H1 (cell line): ENCODE results near the gene RBBP8. TPM values are rescaled to one million over a fixed set of nuclear protein-coding genes. Genes with fewer than 3 reads are reported as not detected.

Experiments
- CTCF ChIA-PET: fragments of 300-600 bp; sonication (Branson Sonifier 250); formaldehyde crosslinking; loops from one replicate; lab custom pipeline; 2021; ENCODE audit not compliant: partially characterized antibody; lab: Charles Lee
- POLR2A ChIA-PET: fragments of 300-600 bp; sonication (Branson Sonifier 250); formaldehyde crosslinking; loops from one replicate; lab custom pipeline; 2021; ENCODE audit warnings: inconsistent platforms; ENCODE audit not compliant: partially characterized antibody; lab: Charles Lee
- DNase-seq, 2 experiments: peaks; one replicate each; pipeline versions ENCODE4 v3.0.0 to v3.0.0-alpha.2; 2010 to 2022; ENCODE audit warnings: low spot score in 2 of 2, low read depth in 1 of 2, mixed read lengths in 1 of 2
- FAIRE-seq: peaks from 2 replicates; lab custom pipeline; 2011; peaks lifted over from hg19 to GRCh38; lab: Jason Lieb, UNC
- H2AFZ ChIP-seq: 2 replicates; pipeline ENCODE4 v1.8.1; 2012; ENCODE audit warnings: low read length, inconsistent platforms
- H2AK5ac ChIP-seq: 2 replicates; pipeline ENCODE4 v1.6.1; 2013; ENCODE audit warnings: low read depth, low read length
- H2BK120ac ChIP-seq: replicated peaks from 2 replicates; pipeline ENCODE3; 2013; ENCODE audit warnings: low read depth, low read length, inconsistent platforms
- H2BK12ac ChIP-seq: 2 replicates; pipeline ENCODE4 v1.6.1; 2013; ENCODE audit warnings: low read depth, low read length
- H2BK15ac ChIP-seq: 2 replicates; pipeline ENCODE4 v1.6.1; 2013; ENCODE audit warnings: low read length
- H2BK20ac ChIP-seq: 2 replicates; pipeline ENCODE4 v1.6.1; 2013; ENCODE audit warnings: low read length
- H2BK5ac ChIP-seq: 2 replicates; pipeline ENCODE4 v1.6.1; 2013; ENCODE audit warnings: low read depth, low read length
- H3K14ac ChIP-seq: 2 replicates; pipeline ENCODE4 v1.6.1; 2013; ENCODE audit warnings: inconsistent platforms; ENCODE audit not compliant: insufficient read length
- H3K18ac ChIP-seq: 2 replicates; pipeline ENCODE4 v1.6.1; 2013; ENCODE audit warnings: low read length; ENCODE audit errors: extremely low read depth
- H3K23ac ChIP-seq: 2 replicates; pipeline ENCODE4 v1.6.1; 2013; ENCODE audit warnings: inconsistent platforms; ENCODE audit not compliant: insufficient read length
- H3K23me2 ChIP-seq: 2 replicates; pipeline ENCODE4 v1.6.1; 2013; ENCODE audit warnings: low read depth, low read length
- H3K27ac ChIP-seq: 2 replicates; pipeline ENCODE4 v1.6.1; 2011; ENCODE audit warnings: low read depth, low read length, inconsistent platforms
- H3K27me3 ChIP-seq, 4 experiments: replicated peaks in 1 of 4; 1 replicate in 1 of 4; 2 replicates in 3 of 4; pipeline versions ENCODE4 v1.6.1 to v1.8.1; 2011 to 2013; ENCODE audit warnings: low read length in 3 of 4, mild to moderate bottlenecking in 3 of 4, inconsistent platforms in 2 of 4, mixed read lengths in 2 of 4, moderate library complexity in 1 of 4; ENCODE audit not compliant: control insufficient read depth in 3 of 4, insufficient read depth in 3 of 4; ENCODE audit errors: extremely low read depth in 1 of 4
- H3K36me3 ChIP-seq, 4 experiments: 2 replicates each; pipeline versions ENCODE4 v1.6.1 to v1.8.1; 2011 to 2013; ENCODE audit warnings: mild to moderate bottlenecking in 4 of 4, low read length in 3 of 4, moderate library complexity in 2 of 4, control low read depth in 1 of 4, inconsistent platforms in 1 of 4; ENCODE audit not compliant: insufficient read depth in 4 of 4, control insufficient read depth in 2 of 4
- H3K4ac ChIP-seq: replicated peaks from 2 replicates; pipeline ENCODE3; 2013; ENCODE audit warnings: low read length, low read depth, mixed read lengths, inconsistent platforms; ENCODE audit not compliant: insufficient read length
- H3K4me1 ChIP-seq, 4 experiments: replicated peaks in 1 of 4; 1 replicate in 1 of 4; 2 replicates in 3 of 4; pipeline versions ENCODE4 v1.6.1 to v1.8.1; 2011 to 2013; ENCODE audit warnings: low read length in 3 of 4, inconsistent platforms in 2 of 4, mixed read lengths in 1 of 4; ENCODE audit not compliant: insufficient read depth in 4 of 4, control insufficient read depth in 3 of 4
- H3K4me2 ChIP-seq, 2 experiments: 2 replicates each; pipeline versions ENCODE4 v1.6.1 to v1.8.1; 2011 to 2013; ENCODE audit warnings: low read depth in 2 of 2, low read length in 2 of 2, control low read depth in 1 of 2, inconsistent platforms in 1 of 2, mild to moderate bottlenecking in 1 of 2; ENCODE audit not compliant: insufficient read depth in 1 of 2
- H3K4me3 ChIP-seq, 4 experiments: fragments of 200-600, 300-600 bp in 1 of 4; sonication (generic), shearing (Covaris generic), sonication (Bioruptor Twin) in 1 of 4; 2 replicates each; pipeline versions ENCODE4 v1.5.1 to v1.8.1; 2011 to 2016; ENCODE audit warnings: low read length in 4 of 4, low read depth in 3 of 4, control low read depth in 2 of 4, inconsistent platforms in 2 of 4, mild to moderate bottlenecking in 2 of 4, mixed read lengths in 1 of 4, moderate library complexity in 1 of 4; ENCODE audit not compliant: insufficient read depth in 2 of 4; ENCODE audit errors: extremely low read depth in 1 of 4
- H3K56ac ChIP-seq: replicated peaks from 2 replicates; pipeline ENCODE3; 2013; ENCODE audit warnings: low read depth, mild to moderate bottlenecking, mixed read lengths, low read length, inconsistent platforms; ENCODE audit not compliant: insufficient read length
- H3K79me1 ChIP-seq: 2 replicates; pipeline ENCODE4 v1.6.1; 2013; ENCODE audit warnings: low read depth, low read length, control low read depth
- H3K79me2 ChIP-seq, 2 experiments: 2 replicates each; pipeline versions ENCODE4 v1.6.1 to v1.8.1; 2012 to 2013; ENCODE audit warnings: low read length in 2 of 2, mild to moderate bottlenecking in 2 of 2, inconsistent platforms in 1 of 2; ENCODE audit not compliant: insufficient read depth in 2 of 2, control insufficient read depth in 1 of 2
- H3K9ac ChIP-seq, 4 experiments: replicated peaks in 1 of 4; 1 replicate in 1 of 4; 2 replicates in 3 of 4; pipeline versions ENCODE4 v1.6.1 to v1.8.1; 2011 to 2013; ENCODE audit warnings: low read depth in 3 of 4, low read length in 3 of 4, control low read depth in 2 of 4, mild to moderate bottlenecking in 2 of 4, moderate library complexity in 2 of 4, inconsistent platforms in 1 of 4; ENCODE audit errors: extremely low read depth in 1 of 4
- H3K9me3 ChIP-seq, 2 experiments: 2 replicates each; pipeline versions ENCODE4 v1.6.1 to v1.8.1; 2012 to 2013; ENCODE audit warnings: mild to moderate bottlenecking in 2 of 2, moderate library complexity in 2 of 2, control low read depth in 1 of 2, inconsistent platforms in 1 of 2, low read depth in 1 of 2, low read length in 1 of 2, mixed read lengths in 1 of 2; ENCODE audit not compliant: insufficient read depth in 2 of 2
- H4K20me1 ChIP-seq, 2 experiments: replicated peaks in 1 of 2; 2 replicates each; pipeline versions ENCODE3 to v1.8.1; 2011 to 2013; ENCODE audit warnings: inconsistent platforms in 2 of 2, low read length in 2 of 2, mild to moderate bottlenecking in 1 of 2; ENCODE audit not compliant: insufficient read depth in 2 of 2, control insufficient read depth in 1 of 2
- H4K5ac ChIP-seq: 2 replicates; pipeline ENCODE4 v1.6.1; 2013; ENCODE audit warnings: low read length, low read depth, mixed read lengths, inconsistent platforms; ENCODE audit not compliant: insufficient read length
- H4K8ac ChIP-seq: 2 replicates; pipeline ENCODE4 v1.8.0; 2013; ENCODE audit warnings: mild to moderate bottlenecking, moderate library complexity, low read length, inconsistent platforms; ENCODE audit not compliant: insufficient read depth; ENCODE audit errors: extremely low read depth
- H4K91ac ChIP-seq: replicated peaks from 2 replicates; pipeline ENCODE3; 2013; ENCODE audit warnings: low read length, mixed read lengths, inconsistent platforms; ENCODE audit not compliant: insufficient read length
- BACH1 ChIP-seq: IDR thresholded peaks from 2 replicates; pipeline ENCODE4 v1.6.1; 2012; ENCODE audit warnings: low read length, improper control_type of control experiment
- CEBPB ChIP-seq: IDR thresholded peaks from 2 replicates; pipeline ENCODE4 v1.6.1; 2012; ENCODE audit warnings: low read depth, low read length
- CHD1 ChIP-seq: IDR thresholded peaks from 2 replicates; pipeline ENCODE4 v1.6.1; 2012; ENCODE audit warnings: low read depth, low read length, improper control_type of control experiment
- JUN ChIP-seq: IDR thresholded peaks from 2 replicates; pipeline ENCODE4 v1.6.1; 2011; ENCODE audit warnings: low read depth, mild to moderate bottlenecking, improper control_type of control experiment, low read length
- SIN3A ChIP-seq, 2 experiments: IDR thresholded peaks in 1 of 2; conservative IDR thresholded peaks in 1 of 2; 2 replicates each; pipeline ENCODE4 v1.6.1; 2011 to 2012; ENCODE audit warnings: low read length in 2 of 2, improper control_type of control experiment in 1 of 2, low read depth in 1 of 2, mild to moderate bottlenecking in 1 of 2
- SP4 ChIP-seq: IDR thresholded peaks from 2 replicates; pipeline ENCODE4 v1.6.1; 2012; ENCODE audit warnings: low read length, inconsistent platforms
- WGBS, 2 experiments: shearing (Covaris generic) in 1 of 2; methylation state at CpG; one replicate each; pipeline versions ENCODE4 v1.1.6 to v1.1.7; 2013 to 2015; ENCODE audit warnings: low lambda C conversion rate in 2 of 2, mixed read lengths in 2 of 2, inconsistent platforms in 1 of 2, low coverage in 1 of 2, missing lambda C conversion rate in 1 of 2; ENCODE audit not compliant: insufficient replicate concordance in 2 of 2, insufficient coverage in 1 of 2, insufficient read length in 1 of 2; ENCODE audit errors: extremely low coverage in 1 of 2, missing lambda C conversion rate in 1 of 2; 5-methylcytosine and 5-hydroxymethylcytosine counted together
- polyA plus RNA-seq, 7 experiments: library from polyadenylated mRNA; depleted of rRNA in 3 of 7; stranded (reverse) in 5 of 7; unstranded in 2 of 7; fragments of >200 nt in 5 of 7; fragments of 200-250 nt in 2 of 7; gene quantifications; 1 replicate in 5 of 7; 2 replicates in 1 of 7; 4 replicates in 1 of 7; pipeline versions ENCODE4 v1.2.1 to v1.2.3, GENCODE V29; 2011 to 2013; ENCODE audit warnings: missing spikeins in 2 of 7, mixed read lengths in 2 of 7
- total RNA-seq: library from RNA; stranded (reverse); fragmentation: NEBNext Ultra II Directional; extraction: Animal tissue kit (Norgen Biotek cat#: 25700); gene quantifications from 2 replicates; pipeline ENCODE4 v1.2.1, GENCODE V29; 2021

RBBP8 gene
- total and polyA plus RNA-seq, 2 of the 8 experiments (the other 6 are each of a cell fraction or from before 2014, with no cell fraction given): 16.1 to 65.8 TPM

DNA sequence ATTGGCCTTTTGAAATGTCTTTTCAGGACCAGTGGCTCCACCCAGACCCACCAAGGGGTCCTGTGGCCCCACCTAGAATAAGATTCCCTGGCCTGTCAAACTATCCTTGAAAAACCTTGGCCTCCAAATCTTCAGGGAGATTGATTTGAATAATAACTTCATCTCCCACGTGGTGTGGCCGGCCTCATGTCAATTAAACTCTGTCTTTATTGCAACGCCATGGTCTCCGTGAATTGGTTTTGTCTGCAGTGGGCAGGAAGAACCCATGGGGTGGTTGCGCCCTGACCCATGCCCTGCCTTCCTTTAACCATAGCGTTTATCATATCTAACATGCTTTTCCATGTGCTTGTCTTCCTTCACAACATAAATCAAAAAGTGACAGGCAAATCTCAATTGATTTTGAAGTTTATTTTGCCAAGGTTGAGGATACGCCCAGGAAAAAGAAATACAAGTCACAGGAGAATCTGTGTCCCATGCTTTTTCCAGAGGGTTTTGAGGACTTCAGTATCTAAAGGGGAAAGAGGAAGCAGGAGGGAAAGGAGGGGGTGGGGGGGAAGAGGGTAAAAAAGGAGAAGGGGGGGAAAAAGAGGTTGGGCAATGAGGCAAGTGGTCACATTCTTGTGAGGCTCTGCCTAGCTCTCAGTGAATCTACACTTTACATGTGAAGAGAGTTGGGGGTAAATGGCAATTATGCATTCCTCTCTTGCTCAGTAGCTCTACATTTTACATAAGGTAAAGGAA lies 135.6 kb downstream of the RBBP8 start:
- no peaks in the 10 kb centered on the region for H4K20me1 ChIP-seq
- no peak overlapping the region for H2AK5ac ChIP-seq
- no peak overlapping the region for H2BK12ac ChIP-seq
- DNase-seq (no peak), FAIRE-seq (no peak)
- H2BK120ac ChIP-seq: no peak overlapping the region
- no peak for TF ChIP-seq SP4
- no peak for TF ChIP-seq JUN
- TF ChIP-seq BACH1: no peak
- no peak for TF ChIP-seq SIN3A (conservative IDR thresholded peaks at IDR 0.05 in 1 of 2, IDR thresholded peaks at IDR 0.05 in 1 of 2; ENCODE audit: low read depth in 1 of 2, low read length in 2 of 2)
- TF ChIP-seq CEBPB: peak; percentile 40; the same call in 1 of the 2 replicates
- no peak for TF ChIP-seq CHD1
- no peaks in the 10 kb centered on the region for H3K79me1 ChIP-seq
- 0 out of 4 replicates have a peak, but pooled peaks cover 0 to under 1% of the 10 kb centered on the region in 2 experiments for H3K9me3 ChIP-seq
- no peak overlapping the region for H3K4ac ChIP-seq
- no peak overlapping the region for H3K14ac ChIP-seq
- H2BK5ac ChIP-seq: no peak overlapping the region
- no peak overlapping the region for H3K9ac ChIP-seq
- H3K23me2 ChIP-seq: no peaks in the 10 kb centered on the region
- no peak overlapping the region for H4K5ac ChIP-seq
- no peak overlapping the region for H2AFZ ChIP-seq
- H2BK20ac ChIP-seq: no peak overlapping the region
- H3K56ac ChIP-seq: no peak overlapping the region
- H3K4me3 ChIP-seq: no peak overlapping the region
- no peak overlapping the region for H4K91ac ChIP-seq
- H3K36me3 ChIP-seq: peaks cover 0 to 2% (median 0%) of the 10 kb centered on the region in 4 experiments; a peak in 2 of 8 replicates
- CTCF ChIA-PET: no interaction called here
- no peak overlapping the region for H3K27ac ChIP-seq
- no peaks in the 10 kb centered on the region for H3K79me2 ChIP-seq
- H4K8ac ChIP-seq: no peak overlapping the region
- peaks cover 0 to 2% (median 0%) of the 10 kb centered on the region in 4 experiments; a peak in 2 of 7 replicates for H3K4me1 ChIP-seq
- no peak overlapping the region for H3K4me2 ChIP-seq
- H3K27me3 ChIP-seq: no peaks in the 10 kb centered on the region
- H2BK15ac ChIP-seq: no peak overlapping the region
- H3K18ac ChIP-seq: no peak overlapping the region
- POLR2A ChIA-PET: no interaction called here
- WGBS, 2 experiments: 88% methylated on average over 7 of the region's 7 CpGs; no CpG with 5 or more reads in 1 of the 2 experiments
- no peak overlapping the region for H3K23ac ChIP-seq
